IMR-90 (cell line): ENCODE data around the gene EIF2A.

ENCODE experiments used
- CEBPB ChIP-seq: IDR thresholded peaks from 2 replicates; pipeline ENCODE4 v1.6.1; 2012; ENCODE audit warnings: low read depth, low read length, improper control_type of control experiment
- ELK1 ChIP-seq: fragments of 150-350 bp; IDR thresholded peaks from 2 replicates; pipeline ENCODE4 v1.6.1; 2016; ENCODE audit warnings: low read depth, mild to moderate bottlenecking, low read length, moderate library complexity, borderline replicate concordance
- FOS ChIP-seq: fragments of 150-350 bp; IDR thresholded peaks from 2 replicates; pipeline ENCODE4 v1.6.1; 2016; ENCODE audit warnings: low read depth, low read length
- POLR2A ChIP-seq: IDR thresholded peaks from 2 replicates; pipeline ENCODE4 v1.6.1; 2012; ENCODE audit warnings: mild to moderate bottlenecking, low read depth, low read length
- RCOR1 ChIP-seq: IDR thresholded peaks from 2 replicates; pipeline ENCODE4 v1.6.1; 2012; ENCODE audit warnings: mild to moderate bottlenecking, low read length, improper control_type of control experiment; ENCODE audit not compliant: insufficient replicate concordance
- RFX5 ChIP-seq: IDR thresholded peaks from 2 replicates; pipeline ENCODE4 v1.8.0; 2012; ENCODE audit warnings: low read depth, mild to moderate bottlenecking, low read length, moderate library complexity
- SMC3 ChIP-seq: fragments of 150-350 bp; IDR thresholded peaks from 2 replicates; pipeline ENCODE4 v1.6.1; 2016; ENCODE audit warnings: low read depth, mild to moderate bottlenecking, antibody characterized with exemption, low read length, moderate library complexity
- TF ChIP-seq, protein P1 (sequence below): fragments of 150-350 bp; IDR thresholded peaks from 2 replicates; pipeline ENCODE4 v1.6.1; 2017; ENCODE audit warnings: mild to moderate bottlenecking, antibody characterized with exemption, low read length, low read depth
- TF ChIP-seq, protein P2 (sequence below): conservative IDR thresholded peaks from 2 replicates; pipeline ENCODE4 v1.5.1; 2012; ENCODE audit warnings: mild to moderate bottlenecking, low read depth, low read length, improper control_type of control experiment

DNA sequence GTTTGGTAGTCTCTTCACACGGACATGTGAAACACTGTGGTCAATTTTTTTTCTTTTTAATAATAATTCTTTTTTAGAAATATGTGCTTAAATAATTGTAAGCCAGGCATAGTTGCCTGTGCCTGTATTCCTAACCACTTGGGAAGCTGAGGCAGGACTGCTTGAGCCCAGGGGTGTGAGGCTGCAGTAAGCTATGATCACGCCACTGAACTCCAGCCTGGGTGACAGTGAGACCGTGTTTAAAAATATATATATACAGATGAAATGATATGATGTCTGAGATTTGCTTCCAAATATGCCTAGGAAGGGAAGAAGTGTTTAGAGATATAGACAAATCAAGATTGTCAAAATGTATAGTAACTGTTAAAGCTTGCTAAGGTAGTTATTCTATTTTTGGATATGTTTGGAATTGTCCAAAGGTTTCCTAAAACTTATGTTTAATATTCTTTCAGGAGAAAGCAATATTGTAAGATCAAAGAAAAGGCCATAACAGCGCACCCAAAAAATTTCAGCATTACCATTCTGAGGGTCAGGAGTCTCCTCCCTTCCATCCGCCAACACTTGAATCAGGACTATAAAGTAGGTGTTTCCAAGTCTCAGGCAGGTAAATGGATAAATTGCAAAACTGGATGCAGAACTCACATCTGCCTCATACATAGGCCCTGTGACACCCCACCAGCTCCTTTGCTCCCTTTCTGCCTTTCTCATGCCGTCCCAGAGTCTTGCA lies 56.0 kb downstream of the EIF2A start:
- TF ChIP-seq FOS (no peak), POLR2A (no peak), RCOR1 (no peak), RFX5 (no peak), CEBPB (no peak; the same call in 1 of the 2 replicates), SMC3 (no peak), ELK1 (no peak)
- TF ChIP-seq, protein P1, sequence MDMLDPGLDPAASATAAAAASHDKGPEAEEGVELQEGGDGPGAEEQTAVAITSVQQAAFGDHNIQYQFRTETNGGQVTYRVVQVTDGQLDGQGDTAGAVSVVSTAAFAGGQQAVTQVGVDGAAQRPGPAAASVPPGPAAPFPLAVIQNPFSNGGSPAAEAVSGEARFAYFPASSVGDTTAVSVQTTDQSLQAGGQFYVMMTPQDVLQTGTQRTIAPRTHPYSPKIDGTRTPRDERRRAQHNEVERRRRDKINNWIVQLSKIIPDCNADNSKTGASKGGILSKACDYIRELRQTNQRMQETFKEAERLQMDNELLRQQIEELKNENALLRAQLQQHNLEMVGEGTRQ, result no peak
- TF ChIP-seq, protein P2, sequence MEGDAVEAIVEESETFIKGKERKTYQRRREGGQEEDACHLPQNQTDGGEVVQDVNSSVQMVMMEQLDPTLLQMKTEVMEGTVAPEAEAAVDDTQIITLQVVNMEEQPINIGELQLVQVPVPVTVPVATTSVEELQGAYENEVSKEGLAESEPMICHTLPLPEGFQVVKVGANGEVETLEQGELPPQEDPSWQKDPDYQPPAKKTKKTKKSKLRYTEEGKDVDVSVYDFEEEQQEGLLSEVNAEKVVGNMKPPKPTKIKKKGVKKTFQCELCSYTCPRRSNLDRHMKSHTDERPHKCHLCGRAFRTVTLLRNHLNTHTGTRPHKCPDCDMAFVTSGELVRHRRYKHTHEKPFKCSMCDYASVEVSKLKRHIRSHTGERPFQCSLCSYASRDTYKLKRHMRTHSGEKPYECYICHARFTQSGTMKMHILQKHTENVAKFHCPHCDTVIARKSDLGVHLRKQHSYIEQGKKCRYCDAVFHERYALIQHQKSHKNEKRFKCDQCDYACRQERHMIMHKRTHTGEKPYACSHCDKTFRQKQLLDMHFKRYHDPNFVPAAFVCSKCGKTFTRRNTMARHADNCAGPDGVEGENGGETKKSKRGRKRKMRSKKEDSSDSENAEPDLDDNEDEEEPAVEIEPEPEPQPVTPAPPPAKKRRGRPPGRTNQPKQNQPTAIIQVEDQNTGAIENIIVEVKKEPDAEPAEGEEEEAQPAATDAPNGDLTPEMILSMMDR, result no peak
